Endothelial cell of umbilical vein (primary cell): ENCODE data around the gene PTPRZ1. TPM values are rescaled to one million over a fixed set of nuclear protein-coding genes. Genes with fewer than 3 reads are reported as not detected.
A peak's percentile ranks its signal among the peaks of the same experiment; 100 is the strongest.

Experiments
- BruUV-seq: library from RNA; stranded (reverse); fragments of 400-500 nt; replicated peaks from 2 replicates; lab custom pipeline; 2021; lab: Mats Ljungman, UMichigan
- CTCF ChIA-PET: fragments of 300-600, 350-600 bp; sonication (Branson Sonifier 250); formaldehyde crosslinking; loops from one replicate; lab custom pipeline; 2021; ENCODE audit warnings: antibody characterized with exemption, inconsistent platforms; lab: Charles Lee
- POLR2A ChIA-PET: fragments of 300-600, 350-600 bp; sonication (Branson Sonifier 250); formaldehyde crosslinking; loops from one replicate; lab custom pipeline; 2021; ENCODE audit warnings: antibody characterized with exemption, inconsistent platforms; lab: Charles Lee
- DNase-seq: peaks from one replicate; pipeline ENCODE4 v3.0.0-alpha.2; 2011; ENCODE audit warnings: low read depth, low spot score
- FAIRE-seq: peaks from 2 replicates; lab custom pipeline; 2011; peaks lifted over from hg19 to GRCh38; lab: Jason Lieb, UNC
- H2AFZ ChIP-seq: 2 replicates; pipeline ENCODE4 v1.6.0; 2012; ENCODE audit warnings: low read depth, low read length, control low read depth, inconsistent platforms
- H3K27ac ChIP-seq: 2 replicates; pipeline ENCODE4 v1.5.1; 2011; ENCODE audit warnings: low read depth, mild to moderate bottlenecking, control low read depth, low read length, moderate library complexity; ENCODE audit not compliant: insufficient read depth
- H3K27me3 ChIP-seq, 2 experiments: 2 replicates each; pipeline versions ENCODE4 v1.6.0 to v1.6.1; 2011; ENCODE audit warnings: low read length in 2 of 2, mixed read lengths in 1 of 2; ENCODE audit not compliant: control insufficient read depth in 2 of 2, insufficient read depth in 2 of 2
- H3K36me3 ChIP-seq, 2 experiments: 2 replicates in 1 of 2; 3 replicates in 1 of 2; pipeline ENCODE4 v1.5.1; 2011; ENCODE audit warnings: low read length in 2 of 2, mild to moderate bottlenecking in 1 of 2, moderate library complexity in 1 of 2; ENCODE audit not compliant: control insufficient read depth in 2 of 2, insufficient read depth in 2 of 2; ENCODE audit errors: extremely low read depth in 1 of 2
- H3K4me1 ChIP-seq: 3 replicates; pipeline ENCODE4 v1.5.1; 2011; ENCODE audit warnings: mild to moderate bottlenecking, low read length; ENCODE audit not compliant: control insufficient read depth, insufficient read depth; ENCODE audit errors: extremely low read depth
- H3K4me2 ChIP-seq: 2 replicates; pipeline ENCODE4 v1.6.1; 2011; ENCODE audit warnings: low read length, control low read depth, mixed read lengths; ENCODE audit not compliant: insufficient read depth
- H3K4me3 ChIP-seq, 3 experiments: fragments of 200-600 bp in 1 of 3; sonication (generic), shearing (Covaris generic) in 1 of 3; replicated peaks in 1 of 3; 2 replicates each; pipeline ENCODE4 v1.5.1; 2011 to 2016; ENCODE audit warnings: control low read depth in 3 of 3, low read length in 3 of 3, mild to moderate bottlenecking in 2 of 3, inconsistent platforms in 1 of 3, low read depth in 1 of 3, moderate library complexity in 1 of 3; ENCODE audit not compliant: insufficient read depth in 1 of 3
- H3K79me2 ChIP-seq: 2 replicates; pipeline ENCODE4 v1.6.0; 2012; ENCODE audit warnings: low read length, inconsistent platforms; ENCODE audit not compliant: control insufficient read depth, insufficient read depth
- H3K9ac ChIP-seq: replicated peaks from 2 replicates; pipeline ENCODE3; 2011; ENCODE audit warnings: low read length, control low read depth; ENCODE audit not compliant: insufficient read depth; ENCODE audit errors: extremely low read depth
- H3K9me1 ChIP-seq: replicated peaks from 3 replicates; pipeline ENCODE4 v1.6.0; 2011; ENCODE audit warnings: mild to moderate bottlenecking, low read length; ENCODE audit not compliant: control insufficient read depth, insufficient read depth; ENCODE audit errors: extremely low read depth
- H3K9me3 ChIP-seq: replicated peaks from 2 replicates; pipeline ENCODE4 v1.5.1; 2012; ENCODE audit warnings: low read length, inconsistent platforms; ENCODE audit not compliant: control insufficient read depth, insufficient read depth
- H4K20me1 ChIP-seq: replicated peaks from 2 replicates; pipeline ENCODE3; 2011; ENCODE audit warnings: mild to moderate bottlenecking, low read length; ENCODE audit not compliant: control insufficient read depth, insufficient read depth; ENCODE audit errors: extremely low read depth
- EZH2 ChIP-seq: IDR thresholded peaks from 2 replicates; pipeline ENCODE4 v1.6.1; 2012; ENCODE audit warnings: borderline replicate concordance, low read depth, mild to moderate bottlenecking, moderate library complexity, low read length, inconsistent platforms; ENCODE audit not compliant: severe bottlenecking
- JUN ChIP-seq: IDR thresholded peaks from 2 replicates; pipeline ENCODE4 v1.6.1; 2011; ENCODE audit warnings: borderline replicate concordance, low read depth; ENCODE audit not compliant: insufficient read length, insufficient read depth
- MYC ChIP-seq: IDR thresholded peaks from one replicate; pipeline ENCODE4 v1.6.1; 2011; ENCODE audit warnings: mild to moderate bottlenecking, low read depth, low read length
- dilution Hi-C: fragments of 300-500 bp; cut with MboI; formaldehyde crosslinking; loops from one replicate; pipeline ENCODE4 v1.15.0; 2019; ENCODE audit warnings: low sequenced_read_pairs; ENCODE audit not compliant: extremely low pct_ligation_motif_present
- intact Hi-C: fragments of 100-400 bp; cut with micrococcal nuclease; formaldehyde crosslinking; loops from one replicate; pipeline ENCODE4 v1.10.0; 2022
- polyA plus RNA-seq, 4 experiments: library from polyadenylated mRNA; depleted of rRNA in 3 of 4; stranded (reverse) in 3 of 4; unstranded in 1 of 4; fragments of >200 nt; gene quantifications; 2 replicates each; pipeline versions ENCODE4 v1.2.1 to v1.2.3, GENCODE V29; 2011 to 2012; ENCODE audit warnings: missing spikeins in 1 of 4
- total RNA-seq: library from RNA; stranded (reverse); gene quantifications from 2 replicates; pipeline ENCODE4 v1.2.3, GENCODE V29; 2021

PTPRZ1 gene
- total and polyA plus RNA-seq, 2 donors (not counting 3 experiments of a cell fraction or from before 2014, with no cell fraction given) = 0.07 TPM; not detected in 1

DNA sequence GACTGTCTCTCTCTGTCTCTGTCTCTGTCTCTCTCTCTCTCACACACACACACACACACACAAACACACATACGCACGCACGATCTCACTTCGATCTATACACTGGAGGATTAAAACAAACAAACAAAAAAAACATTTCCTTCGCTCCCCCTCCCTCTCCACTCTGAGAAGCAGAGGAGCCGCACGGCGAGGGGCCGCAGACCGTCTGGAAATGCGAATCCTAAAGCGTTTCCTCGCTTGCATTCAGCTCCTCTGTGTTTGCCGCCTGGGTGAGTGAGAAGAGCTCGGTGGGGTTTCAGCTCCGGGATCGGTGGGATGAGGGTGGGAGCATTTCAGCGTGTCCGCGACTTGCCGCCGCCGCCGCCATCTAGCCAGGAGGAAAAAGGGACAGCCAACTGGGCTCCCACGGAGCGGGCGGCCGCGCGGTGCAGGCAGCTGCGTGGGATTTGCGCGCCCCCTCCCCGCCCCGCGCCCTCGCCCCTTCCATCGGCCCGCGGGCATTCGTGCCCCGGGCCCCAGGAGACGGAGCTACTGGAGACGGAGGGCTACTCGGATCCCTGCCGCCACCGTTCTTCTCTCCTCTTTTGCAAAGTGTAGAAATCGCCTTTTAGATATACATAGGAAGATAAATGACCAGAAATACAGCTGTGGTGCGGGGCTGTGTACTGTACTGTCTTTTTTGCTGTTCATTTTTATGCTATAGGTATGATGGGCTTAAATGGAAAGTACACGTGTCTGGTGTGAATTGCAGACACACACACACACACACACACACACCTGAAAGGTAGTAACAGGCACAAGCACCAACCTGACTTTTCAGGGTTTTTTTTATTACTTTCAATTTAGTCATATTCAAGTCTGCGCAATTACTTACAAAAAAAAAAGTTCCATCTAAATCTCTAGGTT, 581 bp downstream of the PTPRZ1 start:
- CTCF ChIA-PET = interaction anchor here (1.6 to 4.3 kb wide), 2 partner anchors 121 to 506 kb away, joined by 7 to 31 read pairs; no protein-coding TSS in a partner anchor
- FAIRE-seq = no peak

DNA sequence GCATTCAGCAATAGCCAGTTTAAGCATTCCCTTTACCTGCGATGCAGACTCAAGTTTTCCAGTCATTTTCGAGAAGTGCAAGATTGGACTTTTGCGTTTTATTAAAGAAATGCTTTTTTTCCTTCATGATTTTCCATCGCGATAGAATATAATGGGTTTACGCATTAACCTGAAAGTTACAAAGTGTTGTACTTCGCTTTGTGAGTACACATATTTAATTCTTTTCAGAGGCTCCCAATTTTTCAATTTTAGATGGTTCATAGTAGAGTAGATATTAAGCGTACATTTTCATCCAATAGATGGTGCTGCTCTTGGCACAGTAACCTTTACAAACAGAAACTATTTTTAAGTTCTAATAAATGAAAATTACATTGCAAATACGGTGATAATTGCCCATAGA, 1.3 kb downstream of the PTPRZ1 start:
- no peaks in the 10 kb centered on the region for H3K36me3 ChIP-seq
- dilution Hi-C loops = no loop called here
- no peaks in the 10 kb centered on the region for H3K79me2 ChIP-seq
- H3K27ac ChIP-seq = no peak overlapping the region
- POLR2A ChIA-PET = no interaction called here
- peak overlapping the region in 1 of 3 experiments; percentile 69 for H3K4me3 ChIP-seq
- no peaks in the 10 kb centered on the region for H3K9me3 ChIP-seq
- CTCF ChIA-PET = interaction anchor here (1.6 to 4.3 kb wide), 2 partner anchors 120 to 507 kb away, joined by 7 to 31 read pairs; no protein-coding TSS in a partner anchor
- no TSS peak for BruUV-seq
- FAIRE-seq (no peak), DNase-seq (peak; percentile 4)
- peaks cover 22 to 67% of the 10 kb centered on the region in 2 experiments for H3K27me3 ChIP-seq
- no peaks in the 10 kb centered on the region for H3K9me1 ChIP-seq
- H3K4me1 ChIP-seq = peaks cover 9% of the 10 kb centered on the region
- no peak overlapping the region for H3K9ac ChIP-seq
- H2AFZ ChIP-seq = no peak overlapping the region
- intact Hi-C loops = no loop called here
- TF ChIP-seq JUN = no peak
- H4K20me1 ChIP-seq = no peaks in the 10 kb centered on the region
- H3K4me2 ChIP-seq = peak overlapping the region; percentile 95

More for the DNA sequence above, 581 bp downstream of the PTPRZ1 start:
- H3K9me1 ChIP-seq = no peaks in the 10 kb centered on the region
- TF ChIP-seq MYC (no peak), EZH2 (peak; percentile 82)
- no peaks in the 10 kb centered on the region for H3K36me3 ChIP-seq
- H3K4me2 ChIP-seq = peak overlapping the region; percentile 95
- intact Hi-C loops = no loop called here
- peak overlapping the region; percentile 3 for H3K9ac ChIP-seq
- no peak overlapping the region for H3K27ac ChIP-seq
- no peaks in the 10 kb centered on the region for H4K20me1 ChIP-seq
- H3K4me3 ChIP-seq = peak overlapping the region; percentile 43 to 81 (median 69)
- POLR2A ChIA-PET = interaction anchor here (0.7 kb wide), 1 partner anchor 9 kb away, joined by 3 read pairs; no protein-coding TSS in a partner anchor
- dilution Hi-C loops = no loop called here
- peaks cover 20 to 69% of the 10 kb centered on the region in 2 experiments for H3K27me3 ChIP-seq
- BruUV-seq = no TSS peak
- H3K4me1 ChIP-seq = peaks cover 9% of the 10 kb centered on the region
- peak; percentile 21 for DNase-seq
- H3K79me2 ChIP-seq = no peaks in the 10 kb centered on the region
- no peaks in the 10 kb centered on the region for H3K9me3 ChIP-seq
- peak overlapping the region; percentile 95 for H2AFZ ChIP-seq
